HepG2 (cell line): ENCODE measurements around the gene KLHL30. TPM values are rescaled to one million over a fixed set of nuclear protein-coding genes. Genes with fewer than 3 reads are reported as not detected.

Source experiments
- ATAC-seq: fragments of 200-7000 bp; cut with Tn5 transposase; 3 replicates; pipeline ENCODE4 v1.9.1; 2020; ENCODE audit warnings: mild to moderate bottlenecking, moderate library complexity
- BruUV-seq: library from RNA; stranded (reverse); fragments of 400-500 nt; replicated peaks from 2 replicates; lab custom pipeline; 2021; lab: Mats Ljungman, UMichigan
- CTCF ChIA-PET: fragments of 300-600 bp; formaldehyde crosslinking; extraction: SDS; loops from one replicate; lab custom pipeline; 2021; ENCODE audit warnings: low total read pairs, inconsistent platforms, low intra/inter-chr PET ratio; lab: Yijun Ruan, JAX
- POLR2A ChIA-PET: fragments of 350-600 bp; sonication (Branson Sonifier 250); formaldehyde crosslinking; loops from one replicate; lab custom pipeline; 2020; ENCODE audit warnings: antibody characterized with exemption, inconsistent platforms; lab: Yijun Ruan, JAX
- DNase-seq: peaks from one replicate; pipeline ENCODE4 v3.0.0-alpha.2; 2015; ENCODE audit warnings: low spot score
- FAIRE-seq: peaks from 3 replicates; lab custom pipeline; 2011; peaks lifted over from hg19 to GRCh38; lab: Jason Lieb, UNC
- H2AFZ ChIP-seq: one replicate; pipeline ENCODE4 v1.6.1; 2011; ENCODE audit warnings: low read length, inconsistent platforms
- H3K27ac ChIP-seq: fragments of 300-600 bp; 3 replicates; pipeline ENCODE4 v1.8.0; 2011; ENCODE audit warnings: mixed run types, mild to moderate bottlenecking, mixed read lengths, low read length, inconsistent platforms; ENCODE audit not compliant: insufficient read depth; ENCODE audit errors: extremely low read length
- H3K27me3 ChIP-seq, 2 experiments: fragments of 200-600 bp in 1 of 2; 2 replicates in 1 of 2; 3 replicates in 1 of 2; pipeline versions ENCODE4 v1.6.0 to v1.8.0; 2011; ENCODE audit warnings: low read length in 2 of 2, mild to moderate bottlenecking in 2 of 2, moderate library complexity in 2 of 2, inconsistent platforms in 1 of 2; ENCODE audit not compliant: insufficient read depth in 2 of 2, control insufficient read depth in 1 of 2
- H3K36me3 ChIP-seq, 2 experiments: fragments of 200-600 bp in 1 of 2; replicated peaks in 1 of 2; 2 replicates in 1 of 2; 3 replicates in 1 of 2; pipeline versions ENCODE4 v1.5.1 to v1.8.0; 2011; ENCODE audit warnings: low read length in 2 of 2, inconsistent platforms in 1 of 2; ENCODE audit not compliant: insufficient read depth in 2 of 2, control insufficient read depth in 1 of 2
- H3K4me1 ChIP-seq: 2 replicates; pipeline ENCODE4 v1.5.1; 2012; ENCODE audit warnings: low read length, inconsistent platforms; ENCODE audit not compliant: insufficient read depth
- H3K4me2 ChIP-seq: 2 replicates; pipeline ENCODE4 v1.6.0; 2011; ENCODE audit warnings: low read depth, low read length, inconsistent platforms
- H3K4me3 ChIP-seq, 3 experiments: fragments of 200-600 bp in 1 of 3; sonication (generic), shearing (Covaris generic) in 1 of 3; replicated peaks in 1 of 3; 2 replicates each; pipeline ENCODE4 v1.5.1; 2011 to 2016; ENCODE audit warnings: low read length in 3 of 3, inconsistent platforms in 2 of 3, low read depth in 2 of 3, mild to moderate bottlenecking in 2 of 3, control low read depth in 1 of 3, mixed read lengths in 1 of 3; ENCODE audit not compliant: insufficient read depth in 1 of 3
- H3K79me2 ChIP-seq: one replicate; pipeline ENCODE4 v1.6.1; 2011; ENCODE audit warnings: low read length, inconsistent platforms; ENCODE audit not compliant: insufficient read depth
- H3K9ac ChIP-seq: 2 replicates; pipeline ENCODE4 v1.6.0; 2011; ENCODE audit warnings: mild to moderate bottlenecking, low read depth, low read length, inconsistent platforms; ENCODE audit not compliant: insufficient read depth
- H3K9me3 ChIP-seq: 2 replicates; pipeline ENCODE4 v1.5.1; 2012; ENCODE audit warnings: mild to moderate bottlenecking, low read length
- H4K20me1 ChIP-seq: 2 replicates; pipeline ENCODE4 v1.6.0; 2011; ENCODE audit warnings: inconsistent platforms, mild to moderate bottlenecking, low read length, moderate library complexity; ENCODE audit not compliant: insufficient read depth
- FOXK2 ChIP-seq: fragments of 450-650 bp; IDR thresholded peaks from 2 replicates; pipeline ENCODE4 v1.6.1; 2016
- FOXP4 ChIP-seq: sonication (generic); formaldehyde crosslinking; IDR thresholded peaks from 2 replicates; pipeline ENCODE4 v1.4.0; 2020; ENCODE audit warnings: missing genetic modification reagents
- HNRNPL ChIP-seq: fragments of 200-400 bp; formaldehyde crosslinking; IDR thresholded peaks from 2 replicates; pipeline ENCODE4 v1.6.1; 2017; ENCODE audit warnings: mild to moderate bottlenecking, low read depth, low read length
- MNT ChIP-seq: fragments of 450-650 bp; IDR thresholded peaks from 2 replicates; pipeline ENCODE4 v1.6.1; 2016
- NCOA1 ChIP-seq: sonication (generic); formaldehyde crosslinking; IDR thresholded peaks from 2 replicates; pipeline ENCODE4 v1.9.0; 2021; ENCODE audit warnings: missing genetic modification reagents
- ZNF780A ChIP-seq: sonication (generic); formaldehyde crosslinking; IDR thresholded peaks from 2 replicates; pipeline ENCODE4 v1.8.0; 2022; ENCODE audit warnings: mild to moderate bottlenecking, missing genetic modification reagents, moderate library complexity
- WGBS: methylation state at CpG from one replicate; pipeline ENCODE4 v1.1.6; 2017; ENCODE audit warnings: low lambda C conversion rate; 5-methylcytosine and 5-hydroxymethylcytosine counted together
- in situ Hi-C: cut with HindIII; loops from 2 replicates; pipeline ENCODE4 v1.10.0; 2017; ENCODE audit warnings: low pct_unique_long_range_greater_than_20kb; ENCODE audit not compliant: extremely low pct_ligation_motif_present
- intact Hi-C: fragments of 100-400 bp; cut with micrococcal nuclease; formaldehyde crosslinking; loops from one replicate; pipeline ENCODE4 v1.10.0; 2022; ENCODE audit not compliant: unreplicated experiment
- polyA plus RNA-seq, 8 experiments: library from polyadenylated mRNA; depleted of rRNA in 3 of 8; stranded (reverse) in 7 of 8; unstranded in 1 of 8; fragments of >200 nt; fragmentation: Illumina TruSeq in 4 of 8; extraction: Trizol in 4 of 8; gene quantifications; 2 replicates each; pipeline versions ENCODE4 v1.2.1 to v1.2.3, GENCODE V29; 2011 to 2016; ENCODE audit warnings: low read depth in 4 of 8, missing spikeins in 1 of 8, mixed read lengths in 1 of 8; ENCODE audit not compliant: insufficient read depth in 1 of 8
- total RNA-seq, 5 experiments: library from RNA; depleted of rRNA; stranded (reverse); fragments of >200 nt; fragmentation: Illumina TruSeq; extraction: Trizol; gene quantifications; 2 replicates each; pipeline ENCODE4 v1.2.3, GENCODE V29; 2016; ENCODE audit warnings: low read depth in 1 of 5

Gene KLHL30
- total and polyA plus RNA-seq, 2 of the 13 experiments (the other 11 are each of a cell fraction or from before 2014, with no cell fraction given): 0.05 TPM; not detected in 1

DNA sequence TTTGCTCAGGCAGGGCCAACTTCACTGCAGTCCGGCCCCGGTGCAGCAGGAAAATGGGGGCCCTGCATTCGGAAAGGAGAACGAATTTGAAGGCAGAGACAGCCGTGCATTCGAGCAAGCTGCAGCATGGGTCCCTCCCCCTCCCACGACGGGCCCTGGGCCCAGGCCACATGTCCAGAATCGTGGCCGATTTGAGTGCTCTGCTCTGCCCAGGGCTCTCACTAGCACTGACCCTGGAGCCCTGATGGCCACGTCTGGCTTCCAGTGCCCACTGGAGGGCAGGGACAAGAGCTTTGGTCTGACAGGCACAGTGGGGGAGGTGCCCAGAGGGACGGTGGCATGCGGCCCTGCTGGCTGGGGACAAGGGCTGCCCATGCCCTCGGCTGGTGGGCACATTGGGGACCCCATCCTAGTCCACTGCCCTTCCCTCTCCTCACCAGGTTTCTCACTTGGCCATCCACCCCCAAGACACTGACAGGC is 14.4 kb upstream of the KLHL30 start:
- ChIA-PET POLR2A (interaction anchor here (0.6 kb wide), 1 partner anchor 161 kb away, joined by 3 read pairs; no protein-coding TSS in a partner anchor), CTCF (no interaction called here)
- no peak overlapping the region for H3K27ac ChIP-seq
- intact Hi-C loops: no loop called here
- DNase-seq: no peak
- no peaks in the 10 kb centered on the region for H3K79me2 ChIP-seq
- H3K4me3 ChIP-seq: no peak overlapping the region
- in situ Hi-C loops: no loop called here
- H2AFZ ChIP-seq: no peak overlapping the region
- 21% methylated on average over 5 of the region's 14 CpGs for WGBS
- H3K27me3 ChIP-seq: peaks cover 3 to 51% of the 10 kb centered on the region in 2 experiments
- TF ChIP-seq ZNF780A (CRISPR knock-in tag) (no peak), HNRNPL (0 out of 2 replicates have a peak, but pooled peaks have one; percentile 58), FOXP4 (no peak)
- BruUV-seq: no TSS peak
- H3K4me1 ChIP-seq: peaks cover 20% of the 10 kb centered on the region
- no peak overlapping the region for H3K9ac ChIP-seq
- ATAC-seq: no peak
- FAIRE-seq: no peak
- no peaks in the 10 kb centered on the region for H3K36me3 ChIP-seq
- H3K4me2 ChIP-seq: no peak overlapping the region
- H3K9me3 ChIP-seq: no peaks in the 10 kb centered on the region
- H4K20me1 ChIP-seq: no peaks in the 10 kb centered on the region

DNA sequence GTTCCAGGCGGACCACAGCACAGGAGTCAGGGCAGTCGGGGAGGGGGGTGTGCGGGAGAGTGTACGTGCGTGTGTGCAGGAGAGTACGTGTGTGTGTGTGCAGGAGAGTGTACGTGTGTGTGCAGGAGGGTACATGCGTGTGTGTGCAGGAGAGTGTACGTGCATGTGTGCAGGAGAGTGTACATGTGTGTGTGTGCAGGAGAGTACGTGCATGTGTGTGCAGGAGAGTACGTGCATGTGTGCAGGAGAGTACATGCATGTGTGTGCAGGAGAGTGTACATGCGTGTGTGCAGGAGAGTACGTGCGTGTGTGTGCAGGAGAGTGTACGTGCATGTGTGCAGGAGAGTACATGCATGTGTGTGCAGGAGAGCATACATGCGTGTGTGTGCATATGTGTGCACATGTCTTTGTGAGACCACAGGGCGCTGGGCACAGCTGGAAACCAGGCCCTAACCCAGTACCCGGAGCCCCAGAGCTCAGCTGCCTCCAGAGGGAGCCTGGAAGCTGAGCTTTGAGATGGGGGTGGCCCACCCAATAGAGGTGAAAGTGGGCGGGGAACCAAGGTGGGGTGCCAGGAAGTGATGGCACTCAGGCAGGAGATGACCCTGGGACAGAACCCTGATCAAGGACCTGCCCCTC is 13.9 kb upstream of the KLHL30 start:
- ATAC-seq (no peak), DNase-seq (no peak), FAIRE-seq (no peak)
- TF ChIP-seq MNT (peak; percentile 48; the same call in 1 of the 2 replicates), FOXK2 (no peak), NCOA1 (CRISPR knock-in tag) (no peak)
- WGBS: 65% methylated on average over 19 of the region's 19 CpGs
- H3K27ac ChIP-seq: no peak overlapping the region
- no peaks in the 10 kb centered on the region for H3K9me3 ChIP-seq
- H3K9ac ChIP-seq: no peak overlapping the region
- peaks cover 20% of the 10 kb centered on the region for H3K4me1 ChIP-seq
- intact Hi-C loops: no loop called here
- BruUV-seq: no TSS peak
- no peak overlapping the region for H3K4me3 ChIP-seq
- no peaks in the 10 kb centered on the region for H3K79me2 ChIP-seq
- ChIA-PET POLR2A (no interaction called here), CTCF (no interaction called here)
- no peak overlapping the region for H2AFZ ChIP-seq
- peaks cover 3 to 49% of the 10 kb centered on the region in 2 experiments for H3K27me3 ChIP-seq
- H3K4me2 ChIP-seq: no peak overlapping the region
- H3K36me3 ChIP-seq: no peaks in the 10 kb centered on the region
- H4K20me1 ChIP-seq: no peaks in the 10 kb centered on the region
- in situ Hi-C loops: no loop called here
